ENCODE results near the gene BEST2. TPM values are rescaled to one million over a fixed set of nuclear protein-coding genes. Genes with fewer than 3 reads are reported as not detected.

Gene BEST2
- total RNA-seq, 1 experiment from 2014 or later, result 0.27 TPM

- H3K4me1 Mint-ChIP-seq (ENCODE audit: low read depth, unreplicated experiment), result peaks cover 12% of the 10 kb centered on the region
- intact Hi-C loops (cut with micrococcal nuclease; ENCODE audit: unreplicated experiment), result loop anchor here (5.0 kb wide), 1 partner anchor 37 kb away; the partner anchor contains the start of gene MAST1
Measured at GRCh38 chr19:12799742-12800465, 48.3 kb downstream of the BEST2 start.

GRCh38 chr19:12800466-12800770 is 48.8 kb downstream of the BEST2 start:
- Mint-ChIP-seq H3K27me3 (ENCODE audit: insufficient read depth, unreplicated experiment) (no peaks in the 10 kb centered on the region), H3K27ac (ENCODE audit: unreplicated experiment) (no peak overlapping the region), H3K36me3 (ENCODE audit: insufficient read depth, unreplicated experiment) (peaks cover 21% of the 10 kb centered on the region), H3K4me3 (ENCODE audit: unreplicated experiment) (peak overlapping the region; percentile 87), H3K4me1 (ENCODE audit: low read depth, unreplicated experiment) (peaks cover 12% of the 10 kb centered on the region), H3K9me3 (ENCODE audit: unreplicated experiment) (no peaks in the 10 kb centered on the region)
- Histone ChIP-seq H3K4me3 (ENCODE audit: low read depth, low read length) (peak overlapping the region; percentile 83), H3K27me3 (replicated peaks; ENCODE audit: control insufficient read depth, insufficient read depth, low read length) (no peaks in the 10 kb centered on the region), H3K9me3 (no peaks in the 10 kb centered on the region), H3K36me3 (ENCODE audit: control insufficient read depth, insufficient read depth, low read length) (no peaks in the 10 kb centered on the region; the same call in none of the 2 replicates), H3K4me1 (peaks cover 13% of the 10 kb centered on the region; the same call in 1 of the 2 replicates)
- POLR2A ChIA-PET, result no interaction called here
- TF ChIP-seq, protein P1, sequence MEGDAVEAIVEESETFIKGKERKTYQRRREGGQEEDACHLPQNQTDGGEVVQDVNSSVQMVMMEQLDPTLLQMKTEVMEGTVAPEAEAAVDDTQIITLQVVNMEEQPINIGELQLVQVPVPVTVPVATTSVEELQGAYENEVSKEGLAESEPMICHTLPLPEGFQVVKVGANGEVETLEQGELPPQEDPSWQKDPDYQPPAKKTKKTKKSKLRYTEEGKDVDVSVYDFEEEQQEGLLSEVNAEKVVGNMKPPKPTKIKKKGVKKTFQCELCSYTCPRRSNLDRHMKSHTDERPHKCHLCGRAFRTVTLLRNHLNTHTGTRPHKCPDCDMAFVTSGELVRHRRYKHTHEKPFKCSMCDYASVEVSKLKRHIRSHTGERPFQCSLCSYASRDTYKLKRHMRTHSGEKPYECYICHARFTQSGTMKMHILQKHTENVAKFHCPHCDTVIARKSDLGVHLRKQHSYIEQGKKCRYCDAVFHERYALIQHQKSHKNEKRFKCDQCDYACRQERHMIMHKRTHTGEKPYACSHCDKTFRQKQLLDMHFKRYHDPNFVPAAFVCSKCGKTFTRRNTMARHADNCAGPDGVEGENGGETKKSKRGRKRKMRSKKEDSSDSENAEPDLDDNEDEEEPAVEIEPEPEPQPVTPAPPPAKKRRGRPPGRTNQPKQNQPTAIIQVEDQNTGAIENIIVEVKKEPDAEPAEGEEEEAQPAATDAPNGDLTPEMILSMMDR (IDR thresholded peaks at IDR 0.05; ENCODE audit: insufficient read depth in 1 of 2, low read depth in 1 of 2, low read length in 1 of 2, severe bottlenecking in 1 of 2, unreplicated experiment in 1 of 2), result no peak
- BruUV-seq (replicated peaks), result no TSS peak
- DNase-seq, result no peak
- CTCF ChIA-PET, result interaction anchor here (0.7 kb wide), 2 partner anchors 9 to 34 kb away, joined by 3 read pairs; partner anchors contain the start of genes JUNB and RTBDN
- intact Hi-C loops (cut with micrococcal nuclease; ENCODE audit: unreplicated experiment), result loop anchor here (5.0 kb wide), 1 partner anchor 37 kb away; the partner anchor contains the start of gene MAST1

More at GRCh38 chr19:12799742-12800465, 48.3 kb downstream of the BEST2 start:
- Histone ChIP-seq H3K36me3 (ENCODE audit: control insufficient read depth, insufficient read depth, low read length) (no peaks in the 10 kb centered on the region; the same call in none of the 2 replicates), H3K9me3 (no peaks in the 10 kb centered on the region), H3K27me3 (replicated peaks; ENCODE audit: control insufficient read depth, insufficient read depth, low read length) (no peaks in the 10 kb centered on the region), H3K4me3 (ENCODE audit: low read depth, low read length) (peak overlapping the region; percentile 83), H3K4me1 (peaks cover 13% of the 10 kb centered on the region; the same call in 1 of the 2 replicates)
- ChIA-PET CTCF (interaction anchor here (0.7 kb wide), 1 partner anchor 40 kb away, joined by 3 read pairs; no protein-coding TSS in a partner anchor), POLR2A (no interaction called here)
- Mint-ChIP-seq H3K4me3 (ENCODE audit: unreplicated experiment) (no peak overlapping the region), H3K27me3 (ENCODE audit: insufficient read depth, unreplicated experiment) (no peaks in the 10 kb centered on the region), H3K36me3 (ENCODE audit: insufficient read depth, unreplicated experiment) (peaks cover 21% of the 10 kb centered on the region), H3K9me3 (ENCODE audit: unreplicated experiment) (no peaks in the 10 kb centered on the region), H3K27ac (ENCODE audit: unreplicated experiment) (no peak overlapping the region)
- TF ChIP-seq, protein P1 (IDR thresholded peaks at IDR 0.05; ENCODE audit: insufficient read depth in 1 of 2, low read depth in 1 of 2, low read length in 1 of 2, severe bottlenecking in 1 of 2, unreplicated experiment in 1 of 2), result no peak
- BruUV-seq (replicated peaks), result no TSS peak
- no peak for DNase-seq

DNA sequence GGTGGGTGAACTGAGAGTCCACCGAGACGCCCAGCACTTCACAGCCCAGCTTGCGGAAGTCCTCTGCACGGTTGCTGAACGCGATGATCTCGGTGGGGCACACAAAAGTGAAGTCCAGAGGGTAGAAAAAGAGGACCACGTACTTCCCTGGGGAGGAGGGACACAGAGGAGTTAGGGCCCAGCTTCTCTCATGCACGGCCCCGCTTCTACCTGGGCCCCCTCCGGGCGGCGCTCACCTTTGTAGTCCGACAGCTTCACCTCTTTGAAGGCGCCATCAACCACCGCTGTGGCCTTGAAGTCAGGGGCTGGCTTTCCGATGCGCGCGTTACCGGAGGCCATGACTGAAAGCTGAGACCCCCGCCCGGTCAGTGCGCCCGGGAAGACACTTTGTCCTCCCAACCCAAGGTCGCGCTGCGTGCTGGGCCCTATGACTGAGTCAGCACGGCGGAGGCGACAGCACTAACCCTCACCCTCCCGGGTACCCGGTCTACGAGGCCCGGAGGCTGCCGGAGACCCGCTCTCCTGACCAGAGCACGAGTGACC is 49.4 kb downstream of the BEST2 start:
- Mint-ChIP-seq H3K27me3 (ENCODE audit: insufficient read depth, unreplicated experiment) (no peaks in the 10 kb centered on the region), H3K4me3 (ENCODE audit: unreplicated experiment) (peak overlapping the region; percentile 87), H3K9me3 (ENCODE audit: unreplicated experiment) (no peaks in the 10 kb centered on the region), H3K36me3 (ENCODE audit: insufficient read depth, unreplicated experiment) (peaks cover 23% of the 10 kb centered on the region), H3K27ac (ENCODE audit: unreplicated experiment) (peak overlapping the region; percentile 25), H3K4me1 (ENCODE audit: low read depth, unreplicated experiment) (peaks cover 12% of the 10 kb centered on the region)
- CTCF ChIA-PET, result interaction anchor here (0.7 kb wide), 2 partner anchors 9 to 33 kb away, joined by 3 read pairs; partner anchors contain the start of genes JUNB and RTBDN
- TF ChIP-seq, protein P1 (IDR thresholded peaks at IDR 0.05; ENCODE audit: insufficient read depth in 1 of 2, low read depth in 1 of 2, low read length in 1 of 2, severe bottlenecking in 1 of 2, unreplicated experiment in 1 of 2), result no peak
- peak in 1 of 2 experiments; percentile 25 for DNase-seq
- H3K27me3 ChIP-seq (replicated peaks; ENCODE audit: control insufficient read depth, insufficient read depth, low read length), result no peaks in the 10 kb centered on the region
- intact Hi-C loops (cut with micrococcal nuclease; ENCODE audit: unreplicated experiment), result loop anchor here (5.0 kb wide), 1 partner anchor 36 kb away; the partner anchor contains the start of gene MAST1
- H3K4me3 ChIP-seq (ENCODE audit: low read depth, low read length), result peak overlapping the region; percentile 83
- H3K9me3 ChIP-seq, result no peaks in the 10 kb centered on the region
- POLR2A ChIA-PET, result no interaction called here
- H3K4me1 ChIP-seq, result peaks cover 10% of the 10 kb centered on the region
- BruUV-seq (replicated peaks), result no TSS peak
- no peaks in the 10 kb centered on the region; the same call in none of the 2 replicates for H3K36me3 ChIP-seq (ENCODE audit: control insufficient read depth, insufficient read depth, low read length)

Measured in Caco-2 (cell line).